Testis (tissue), 2 donors: ENCODE data around the gene DVL1.

Experiments
- POLR2A ChIP-seq: fragments of 450-650 bp; IDR thresholded peaks from one replicate; pipeline ENCODE4 v1.6.1; 2017; ENCODE audit warnings: antibody characterized with exemption, mild to moderate bottlenecking, moderate library complexity
- TF ChIP-seq, protein P1 (sequence below), 3 experiments: fragments of 450-650 bp in 2 of 3; fragments of 200-600 bp in 1 of 3; sonication (generic) in 1 of 3; IDR thresholded peaks; one replicate each; pipeline ENCODE4 v1.5.1; 2016 to 2019; ENCODE audit warnings: antibody characterized with exemption in 3 of 3, mild to moderate bottlenecking in 2 of 3, moderate library complexity in 1 of 3

DNA sequence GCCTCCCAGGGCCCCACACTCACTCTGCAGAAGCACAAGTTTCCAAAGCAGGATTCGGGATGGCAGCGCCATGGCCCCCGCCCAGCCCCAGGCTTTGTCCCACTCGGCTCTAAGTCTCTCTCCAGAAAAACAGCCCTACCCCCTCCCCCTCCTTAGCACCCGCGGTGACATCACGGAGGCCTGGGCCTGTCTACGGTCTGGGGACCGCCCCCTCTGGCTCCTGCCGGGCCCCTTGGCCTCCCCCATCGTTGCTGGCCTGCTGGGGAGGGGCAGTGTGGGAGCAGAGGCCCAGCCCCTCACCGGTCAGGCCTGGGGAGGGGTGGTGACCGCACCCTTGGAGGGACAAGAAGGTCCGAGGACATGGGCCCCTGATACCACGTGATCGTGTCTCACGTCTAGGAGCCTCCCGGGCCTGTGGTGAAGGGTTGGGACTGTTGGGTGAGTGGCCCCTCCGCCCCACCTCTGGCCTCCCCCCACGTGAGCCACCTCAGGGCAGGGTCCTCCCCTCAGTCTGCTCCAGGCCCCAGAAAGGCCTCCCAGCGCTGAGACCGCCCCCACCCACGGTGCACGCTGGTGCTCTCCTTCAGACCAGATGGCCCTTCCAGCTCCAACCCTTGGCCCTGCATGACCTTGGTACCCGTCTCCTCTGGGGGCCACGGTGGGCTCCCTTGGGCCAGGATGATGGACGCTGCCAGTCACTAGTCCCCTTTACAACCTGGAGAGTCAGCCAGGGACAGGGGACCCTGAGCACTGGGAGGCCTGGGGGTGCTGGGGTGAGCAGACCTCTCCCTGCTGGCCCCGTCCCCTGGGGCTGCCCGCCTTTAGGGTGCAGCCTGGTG is 9.4 kb upstream of the DVL1 start, which contains the start of gene MXRA8:
- no peak for TF ChIP-seq POLR2A
- TF ChIP-seq, protein P1, sequence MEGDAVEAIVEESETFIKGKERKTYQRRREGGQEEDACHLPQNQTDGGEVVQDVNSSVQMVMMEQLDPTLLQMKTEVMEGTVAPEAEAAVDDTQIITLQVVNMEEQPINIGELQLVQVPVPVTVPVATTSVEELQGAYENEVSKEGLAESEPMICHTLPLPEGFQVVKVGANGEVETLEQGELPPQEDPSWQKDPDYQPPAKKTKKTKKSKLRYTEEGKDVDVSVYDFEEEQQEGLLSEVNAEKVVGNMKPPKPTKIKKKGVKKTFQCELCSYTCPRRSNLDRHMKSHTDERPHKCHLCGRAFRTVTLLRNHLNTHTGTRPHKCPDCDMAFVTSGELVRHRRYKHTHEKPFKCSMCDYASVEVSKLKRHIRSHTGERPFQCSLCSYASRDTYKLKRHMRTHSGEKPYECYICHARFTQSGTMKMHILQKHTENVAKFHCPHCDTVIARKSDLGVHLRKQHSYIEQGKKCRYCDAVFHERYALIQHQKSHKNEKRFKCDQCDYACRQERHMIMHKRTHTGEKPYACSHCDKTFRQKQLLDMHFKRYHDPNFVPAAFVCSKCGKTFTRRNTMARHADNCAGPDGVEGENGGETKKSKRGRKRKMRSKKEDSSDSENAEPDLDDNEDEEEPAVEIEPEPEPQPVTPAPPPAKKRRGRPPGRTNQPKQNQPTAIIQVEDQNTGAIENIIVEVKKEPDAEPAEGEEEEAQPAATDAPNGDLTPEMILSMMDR (IDR thresholded peaks at IDR 0.05), result no peak
